GM19468 (cell line): ENCODE measurements around the gene SCN9A.
"Not testable (repeated sequence)": the region's sequence is repeated elsewhere in the genome, so short reads cannot be mapped to it uniquely, and the experiment has no call there.

Source experiments
- ATAC-seq: cut with Tn5 transposase; IDR thresholded peaks from one replicate; pipeline ENCODE4 v1.9.1; 2021; ENCODE audit warnings: mild to moderate bottlenecking, moderate library complexity, moderate number of reproducible peaks; ENCODE audit not compliant: unreplicated experiment; ENCODE audit errors: extremely low read depth

The SCN9A gene

GRCh38 chr2:166375736-166376487 is at the start of gene SCN9A:
Gene SCN9A (minus strand): TSS chr2:166375944. CDS start chr2:166311756, 64,188 bp downstream.
- no peak for ATAC-seq

- ATAC-seq = no peak
These were observed 49.1 kb upstream of the SCN9A start for GRCh38 chr2:166424841-166425240.

- no peak for ATAC-seq
These were observed 43.8 kb upstream of the SCN9A start for GRCh38 chr2:166419616-166419934.

GRCh38 chr2:166418853-166419615 is 43.3 kb upstream of the SCN9A start:
- no peak for ATAC-seq

- ATAC-seq = no peak
These were observed 41.9 kb upstream of the SCN9A start for GRCh38 chr2:166417669-166418068.

GRCh38 chr2:166413255-166413654 is 37.5 kb upstream of the SCN9A start:
- no peak for ATAC-seq

GRCh38 chr2:166411473-166412230 is 35.9 kb upstream of the SCN9A start:
- no peak for ATAC-seq

GRCh38 chr2:166410828-166411472 is 35.2 kb upstream of the SCN9A start:
- no peak for ATAC-seq

- ATAC-seq = not testable (repeated sequence)
These were observed 32.0 kb upstream of the SCN9A start for GRCh38 chr2:166407746-166408145.

GRCh38 chr2:166406374-166406773 is 30.6 kb upstream of the SCN9A start:
- no peak for ATAC-seq

GRCh38 chr2:166405569-166405926 is 29.8 kb upstream of the SCN9A start:
- ATAC-seq = no peak

GRCh38 chr2:166404831-166405568 is 29.3 kb upstream of the SCN9A start:
- ATAC-seq = no peak

GRCh38 chr2:166394245-166394644 is 18.5 kb upstream of the SCN9A start:
- ATAC-seq = no peak

GRCh38 chr2:166393008-166393407 is 17.3 kb upstream of the SCN9A start:
- ATAC-seq = no peak

- no peak for ATAC-seq
These were observed 12.8 kb upstream of the SCN9A start for GRCh38 chr2:166388481-166389070.

GRCh38 chr2:166385313-166385712 is 9.6 kb upstream of the SCN9A start:
- no peak for ATAC-seq

GRCh38 chr2:166384774-166385173 is 9.0 kb upstream of the SCN9A start:
- no peak for ATAC-seq

- ATAC-seq = no peak
These were observed 6.7 kb upstream of the SCN9A start for GRCh38 chr2:166382448-166382847.

- ATAC-seq = no peak
These were observed 4.9 kb upstream of the SCN9A start for GRCh38 chr2:166380615-166381014.

GRCh38 chr2:166376873-166377272 is 1.1 kb upstream of the SCN9A start:
- ATAC-seq = no peak
